Right atrium auricular region (tissue), 2 donors: ENCODE measurements around the gene SLC11A2. TPM values are rescaled to one million over a fixed set of nuclear protein-coding genes. Genes with fewer than 3 reads are reported as not detected.

Experiments
- DNase-seq: peaks from one replicate; pipeline ENCODE4 v3.0.0-alpha.2; 2019; ENCODE audit warnings: low spot score
- H3K27ac ChIP-seq, 2 donors: fragments of 200-600 bp; sonication (generic); 1 replicate in 1 of 2; 2 replicates in 1 of 2; pipeline ENCODE4 v1.5.1; 2016 to 2019
- H3K27me3 ChIP-seq, 2 donors: fragments of 200-600 bp; sonication (generic); one replicate each; pipeline versions ENCODE4 v1.5.1 to v1.6.0; 2017 to 2019
- H3K36me3 ChIP-seq: fragments of 200-600 bp; sonication (generic); one replicate; pipeline ENCODE4 v1.5.1; 2016
- H3K4me1 ChIP-seq, 2 donors: fragments of 200-600 bp; sonication (generic); one replicate each; pipeline versions ENCODE4 v1.5.1 to v1.6.0; 2017 to 2019
- H3K4me3 ChIP-seq, 2 donors: fragments of 200-600 bp; sonication (generic); 1 replicate in 1 of 2; 2 replicates in 1 of 2; pipeline ENCODE4 v1.5.1; 2017 to 2019; ENCODE audit warnings: mild to moderate bottlenecking in 1 of 2, moderate library complexity in 1 of 2
- H3K9me3 ChIP-seq, 2 donors: fragments of 200-600 bp; sonication (generic); one replicate each; pipeline ENCODE4 v1.5.1; 2019
- CTCF ChIP-seq, 2 donors: fragments of 200-600 bp; sonication (generic); IDR thresholded peaks; one replicate each; pipeline ENCODE4 v1.5.1; 2019; ENCODE audit warnings: antibody characterized with exemption in 2 of 2
- total RNA-seq, 2 donors: library from RNA; depleted of rRNA; stranded (reverse); fragments of >200 nt; gene quantifications; one replicate each; pipeline ENCODE4 v1.1.0, GENCODE V29; 2016

SLC11A2 gene
- total RNA-seq, 2 donors from 2014 or later = 25.5 to 40.9 TPM

- Histone ChIP-seq H3K27me3 (no peaks in the 10 kb centered on the region), H3K4me1 (peaks cover 0 to 44% of the 10 kb centered on the region in 2 donors), H3K36me3 (peaks cover 27% of the 10 kb centered on the region), H3K9me3 (no peaks in the 10 kb centered on the region), H3K27ac (peak overlapping the region; percentile 75 to 77), H3K4me3 (peak overlapping the region; percentile 10 to 38)
- no peak for TF ChIP-seq CTCF (IDR thresholded peaks at IDR 0.05)
- peak; percentile 77 for DNase-seq
Measured at GRCh38 chr12:51009056-51009440, 17.1 kb downstream of the SLC11A2 start.

- no peaks in the 10 kb centered on the region for H3K27me3 ChIP-seq
- H3K9me3 ChIP-seq = no peaks in the 10 kb centered on the region
- H3K27ac ChIP-seq = peak overlapping the region; percentile 75 to 77
- TF ChIP-seq CTCF (IDR thresholded peaks at IDR 0.05) = no peak
- H3K36me3 ChIP-seq = peaks cover 31% of the 10 kb centered on the region
- H3K4me3 ChIP-seq = peak overlapping the region; percentile 10 to 38
- no peak for DNase-seq
- peaks cover 0 to 39% of the 10 kb centered on the region in 2 donors for H3K4me1 ChIP-seq
Measured at GRCh38 chr12:51008329-51009055, 17.7 kb downstream of the SLC11A2 start.

DNA sequence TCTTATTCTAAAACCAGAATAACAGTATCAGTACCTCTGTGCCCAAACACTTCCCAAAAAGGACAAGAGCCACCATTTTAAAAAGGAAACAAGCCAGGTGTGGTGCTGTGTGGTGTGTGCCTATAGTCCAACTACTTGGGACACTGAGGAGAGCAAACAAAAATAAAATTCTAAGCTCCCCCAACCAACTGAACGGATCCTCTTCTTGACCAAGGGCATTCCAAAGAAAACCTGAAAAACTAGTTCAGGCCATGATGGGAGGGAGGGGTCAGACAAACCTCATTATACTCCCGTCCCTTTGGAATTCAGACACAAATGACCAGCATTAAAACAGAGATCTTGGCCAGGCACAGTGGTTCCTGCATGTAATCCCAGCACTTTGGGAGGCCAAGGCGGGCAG is 20.5 kb downstream of the SLC11A2 start:
- no peak overlapping the region for H3K27ac ChIP-seq
- no peak for TF ChIP-seq CTCF (IDR thresholded peaks at IDR 0.05)
- peaks cover 41% of the 10 kb centered on the region for H3K36me3 ChIP-seq
- peaks cover 0 to 20% of the 10 kb centered on the region in 2 donors for H3K4me1 ChIP-seq
- no peaks in the 10 kb centered on the region for H3K27me3 ChIP-seq
- no peak for DNase-seq
- no peak overlapping the region for H3K4me3 ChIP-seq
- no peaks in the 10 kb centered on the region for H3K9me3 ChIP-seq

GRCh38 chr12:51005030-51005429 is 21.2 kb downstream of the SLC11A2 start:
- no peak for DNase-seq
- Histone ChIP-seq H3K4me1 (peaks cover 0 to 20% of the 10 kb centered on the region in 2 donors), H3K27ac (peak overlapping the region in 1 of 2 donors; percentile 3), H3K9me3 (no peaks in the 10 kb centered on the region), H3K27me3 (no peaks in the 10 kb centered on the region), H3K4me3 (no peak overlapping the region), H3K36me3 (peaks cover 47% of the 10 kb centered on the region)
- no peak for TF ChIP-seq CTCF (IDR thresholded peaks at IDR 0.05)

GRCh38 chr12:51004504-51004903 is 21.7 kb downstream of the SLC11A2 start:
- H3K4me3 ChIP-seq = no peak overlapping the region
- DNase-seq = no peak
- peaks cover 50% of the 10 kb centered on the region for H3K36me3 ChIP-seq
- H3K27me3 ChIP-seq = no peaks in the 10 kb centered on the region
- no peaks in the 10 kb centered on the region for H3K9me3 ChIP-seq
- H3K27ac ChIP-seq = peak overlapping the region in 1 of 2 donors; percentile 3
- H3K4me1 ChIP-seq = peaks cover 0 to 15% of the 10 kb centered on the region in 2 donors
- peak in 1 of 2 donors; percentile 26 for TF ChIP-seq CTCF (IDR thresholded peaks at IDR 0.05)

DNA sequence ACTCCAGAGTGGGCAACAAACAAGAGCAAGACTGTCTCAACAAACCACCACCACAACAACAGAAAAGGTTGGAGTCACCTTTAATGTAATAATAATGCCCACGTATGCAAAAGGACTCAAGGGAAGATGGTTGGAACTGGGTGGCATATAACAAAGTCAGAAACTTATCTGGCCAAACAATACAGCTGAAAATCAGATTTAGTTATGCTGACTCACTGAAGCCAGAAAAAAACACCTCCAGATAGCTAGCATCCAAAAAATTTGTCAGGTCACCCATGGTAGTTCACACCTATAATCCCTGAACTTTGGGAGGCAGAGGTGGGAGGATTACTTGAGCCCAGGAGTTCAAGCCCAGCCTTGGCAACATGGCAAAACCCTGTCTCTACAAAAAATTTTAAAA is 24.4 kb downstream of the SLC11A2 start:
- TF ChIP-seq CTCF (IDR thresholded peaks at IDR 0.05) = no peak
- H3K36me3 ChIP-seq = peaks cover 57% of the 10 kb centered on the region
- DNase-seq = no peak
- peaks cover 0 to 12% of the 10 kb centered on the region in 2 donors for H3K4me1 ChIP-seq
- no peaks in the 10 kb centered on the region for H3K27me3 ChIP-seq
- H3K27ac ChIP-seq = no peak overlapping the region
- H3K4me3 ChIP-seq = no peak overlapping the region
- H3K9me3 ChIP-seq = no peaks in the 10 kb centered on the region
